Stimulated activated CD4-positive, alpha-beta T cell treated with anti-CD3 and anti-CD28 coated beads, Interleukin-1b, Interleukin-23, amount 100 ng/mL, for 1 hour (primary cell): ENCODE results near the gene STK11IP.

Source experiments
- DNase-seq, 2 donors: peaks; one replicate each; pipeline ENCODE4 v3.0.0-alpha.2; 2020; ENCODE audit warnings: low read depth in 2 of 2

Gene STK11IP

DNA sequence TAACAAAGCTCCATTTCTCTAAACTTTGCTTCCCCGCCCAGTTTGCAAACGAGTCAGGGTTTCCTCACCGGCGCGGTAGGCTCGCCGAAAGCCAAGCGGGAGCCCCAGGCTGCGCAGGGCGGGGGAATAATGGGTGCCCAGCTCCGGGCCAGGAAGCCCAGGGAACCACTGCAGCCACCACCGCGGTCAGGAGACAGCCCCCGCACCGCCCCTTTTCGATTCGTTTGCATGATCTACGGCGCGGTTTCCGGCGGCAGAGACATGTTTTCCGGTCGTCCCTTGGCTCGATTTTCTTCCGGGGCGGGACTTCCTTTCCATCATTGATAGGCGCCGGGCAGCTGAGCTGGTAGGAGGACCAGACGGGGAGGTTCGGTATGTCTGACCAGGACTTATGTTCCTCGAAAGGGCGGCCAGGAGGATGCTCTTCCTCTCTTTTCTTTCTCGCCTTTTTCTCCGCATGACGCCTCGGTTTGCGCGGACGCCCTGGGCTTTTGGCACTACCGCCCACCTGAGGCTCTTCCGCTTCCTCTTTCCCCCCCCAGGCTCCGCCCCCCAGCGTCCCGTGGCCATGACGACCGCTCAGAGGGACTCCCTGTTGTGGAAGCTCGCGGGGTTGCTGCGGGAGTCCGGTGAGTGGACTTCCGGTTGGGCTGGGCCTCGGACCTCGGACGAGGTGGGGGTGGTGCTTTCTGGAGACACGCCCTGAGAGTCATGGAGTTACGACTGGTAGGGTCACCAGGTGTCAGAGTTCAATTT, at the start of gene STK11IP:
Gene STK11IP, plus strand, starts transcription at position 306 of the 756 bp plus-strand sequence. Its CDS starts 263 bp downstream, at position 569.
- DNase-seq, result peak; percentile 66 to 85

DNA sequence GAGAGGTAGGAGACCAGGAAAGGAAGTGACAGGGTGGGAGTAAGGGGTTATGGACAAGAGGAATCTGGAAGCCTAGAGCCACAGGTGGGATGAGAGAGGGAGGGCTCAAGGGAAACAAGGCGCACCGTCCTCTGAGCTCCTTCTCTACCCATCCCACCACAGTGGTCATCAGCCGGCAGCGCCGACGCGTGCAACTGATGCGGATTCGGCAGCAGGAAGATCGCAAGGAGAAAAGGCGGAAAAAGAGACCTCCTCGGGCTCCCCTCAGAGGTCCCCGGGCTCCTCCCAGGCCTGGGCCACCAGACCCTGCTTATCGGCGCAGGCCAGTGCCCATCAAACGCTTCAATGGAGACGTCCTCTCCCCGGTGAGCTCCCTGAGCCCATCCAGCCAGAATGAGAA, 48.7 kb upstream of the STK11IP start:
- DNase-seq, result no peak

DNA sequence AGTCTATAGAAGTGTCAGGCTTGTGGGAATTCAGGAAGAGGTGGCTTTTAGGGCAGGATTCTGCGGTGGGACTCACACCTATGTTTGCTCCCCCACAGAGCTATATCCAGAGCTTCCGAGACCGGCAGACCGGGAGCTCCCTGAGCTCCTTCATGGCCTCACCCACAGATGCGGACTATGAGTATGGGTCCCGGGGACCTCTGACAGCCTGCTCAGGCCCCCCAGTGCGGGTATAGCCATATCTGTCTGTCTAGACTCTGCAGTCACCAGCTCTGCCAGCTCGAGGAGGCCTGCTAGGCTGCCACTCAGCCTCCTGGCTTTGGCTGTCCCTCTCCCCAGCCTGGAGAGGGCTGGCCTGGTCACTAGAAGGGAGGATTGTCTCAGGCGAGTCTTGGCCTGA, 48.0 kb upstream of the STK11IP start:
- no peak for DNase-seq

- DNase-seq, result no peak
Measured at GRCh38 chr2:219551441-219552381, 45.9 kb upstream of the STK11IP start.

DNA sequence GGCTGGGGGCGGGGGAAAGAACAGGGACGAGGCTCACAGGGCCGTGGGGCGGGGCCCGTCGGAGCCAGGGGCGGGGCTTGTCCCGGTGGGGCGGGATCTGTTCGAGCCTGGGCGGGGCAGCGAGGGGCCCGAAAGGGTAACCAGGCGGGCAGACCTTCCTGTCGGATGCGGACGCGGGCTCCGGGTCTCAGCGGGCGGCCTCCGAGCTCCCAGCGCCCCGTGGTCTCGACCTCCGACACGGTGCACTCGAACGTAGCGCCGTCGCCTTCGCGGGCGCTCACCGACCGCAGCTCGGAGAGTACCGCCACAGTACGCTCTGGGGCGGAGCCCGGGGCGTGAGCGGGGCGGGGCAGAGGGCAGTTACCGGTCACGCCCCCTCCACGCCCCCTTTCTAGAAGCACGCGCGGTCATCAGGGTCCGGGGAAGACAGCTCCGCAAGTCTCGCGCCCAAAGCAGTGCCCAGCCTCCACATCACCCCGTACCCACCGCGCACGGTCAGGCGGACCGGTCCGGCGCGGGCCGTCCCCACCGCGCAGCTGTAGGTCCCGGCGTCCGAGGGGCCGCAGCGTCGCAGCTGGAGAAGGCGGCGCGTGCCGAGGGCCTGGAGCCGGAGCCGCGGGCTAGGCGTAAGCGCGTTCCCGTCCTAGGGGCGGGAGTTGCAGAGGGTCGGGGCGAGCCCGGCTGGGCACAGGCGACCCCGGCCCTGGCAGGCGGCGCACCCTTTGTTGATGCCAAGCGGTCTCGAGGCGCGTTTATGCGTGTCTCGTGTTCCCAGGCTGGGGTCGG, 45.1 kb upstream of the STK11IP start:
- DNase-seq, result peak; percentile 48 to 70

DNA sequence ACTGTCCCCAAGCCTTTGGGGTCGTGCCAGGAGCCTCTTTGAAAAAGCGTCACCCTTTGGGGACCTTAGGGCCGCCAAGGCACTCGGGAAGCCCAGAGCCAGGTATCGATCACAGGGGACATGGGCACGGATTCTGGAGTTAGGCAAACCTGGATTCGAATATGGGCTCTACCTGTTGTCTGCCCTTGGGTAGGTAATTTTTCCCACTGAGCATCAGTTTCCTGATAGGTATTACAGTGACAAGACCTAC, 44.6 kb upstream of the STK11IP start:
- no peak for DNase-seq

DNA sequence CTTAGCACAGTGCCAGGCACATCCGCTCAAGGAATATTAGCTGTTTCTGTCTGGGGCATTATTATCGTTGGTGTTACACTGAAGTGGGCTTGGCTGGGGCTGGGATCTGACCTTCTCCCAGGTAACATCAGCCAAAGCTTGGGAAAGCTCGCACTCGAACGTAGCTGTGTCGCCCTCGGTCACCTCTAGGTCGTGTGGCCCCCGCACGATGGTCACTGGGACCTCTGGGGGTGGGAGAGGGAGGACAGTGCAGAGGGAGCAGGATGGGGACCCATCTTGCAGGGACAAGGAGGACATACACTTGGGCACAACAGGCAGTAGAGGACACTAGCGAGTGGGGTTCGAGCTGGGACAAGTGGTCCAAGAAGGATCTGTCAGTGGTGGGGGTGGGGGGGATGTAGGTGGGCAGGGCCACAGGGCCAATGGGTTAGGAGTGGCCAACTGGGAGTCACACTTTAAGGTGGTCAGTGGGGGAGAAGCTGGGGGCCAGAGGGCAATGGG, 44.1 kb upstream of the STK11IP start:
- DNase-seq, result no peak

- no peak for DNase-seq
Measured at GRCh38 chr2:219554350-219554749, 43.3 kb upstream of the STK11IP start.

GRCh38 chr2:219555956-219556355, 41.7 kb upstream of the STK11IP start:
- DNase-seq, result no peak

DNA sequence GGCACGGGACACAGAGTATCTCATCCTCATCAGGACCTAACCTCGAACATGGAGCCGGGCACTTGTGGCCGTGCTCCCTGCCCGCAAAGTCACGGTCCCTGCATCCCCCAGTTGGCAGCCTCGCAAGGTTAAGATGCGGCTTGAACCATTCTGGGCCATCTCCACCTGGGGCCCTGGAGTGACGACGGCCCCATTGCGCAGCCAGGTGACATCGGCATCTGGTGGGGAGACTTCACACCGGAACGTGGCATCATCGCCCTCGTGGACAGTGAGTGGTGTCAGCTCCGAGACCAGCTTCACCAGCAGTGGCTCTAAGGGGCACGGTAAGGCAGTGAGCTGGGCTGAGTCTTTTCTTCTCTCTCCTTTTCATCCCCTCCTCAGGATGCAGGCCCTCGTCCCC, 41.2 kb upstream of the STK11IP start:
- DNase-seq, result no peak

DNA sequence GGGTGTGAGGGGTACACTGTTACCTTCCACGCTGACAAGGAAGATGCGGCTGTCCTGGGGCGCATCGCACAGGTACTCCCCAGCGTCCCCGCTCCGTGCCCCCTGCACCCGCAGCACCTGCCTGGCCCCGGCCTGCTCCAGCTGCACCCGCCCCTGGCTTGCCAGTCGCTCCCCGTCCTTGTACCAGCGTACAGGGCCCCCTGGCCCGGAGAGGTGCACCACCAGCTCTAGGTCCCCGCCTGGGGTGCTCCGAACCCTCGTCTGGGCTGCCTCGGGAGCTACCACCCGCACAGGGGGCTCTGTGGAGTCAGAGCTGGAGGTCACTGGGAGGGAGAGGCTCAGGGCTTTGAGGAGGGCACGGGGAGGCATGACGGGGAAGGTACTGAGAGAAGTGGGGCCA, 40.3 kb upstream of the STK11IP start:
- DNase-seq, result no peak

- DNase-seq, result no peak
Measured at GRCh38 chr2:219557791-219558785, 39.6 kb upstream of the STK11IP start.

DNA sequence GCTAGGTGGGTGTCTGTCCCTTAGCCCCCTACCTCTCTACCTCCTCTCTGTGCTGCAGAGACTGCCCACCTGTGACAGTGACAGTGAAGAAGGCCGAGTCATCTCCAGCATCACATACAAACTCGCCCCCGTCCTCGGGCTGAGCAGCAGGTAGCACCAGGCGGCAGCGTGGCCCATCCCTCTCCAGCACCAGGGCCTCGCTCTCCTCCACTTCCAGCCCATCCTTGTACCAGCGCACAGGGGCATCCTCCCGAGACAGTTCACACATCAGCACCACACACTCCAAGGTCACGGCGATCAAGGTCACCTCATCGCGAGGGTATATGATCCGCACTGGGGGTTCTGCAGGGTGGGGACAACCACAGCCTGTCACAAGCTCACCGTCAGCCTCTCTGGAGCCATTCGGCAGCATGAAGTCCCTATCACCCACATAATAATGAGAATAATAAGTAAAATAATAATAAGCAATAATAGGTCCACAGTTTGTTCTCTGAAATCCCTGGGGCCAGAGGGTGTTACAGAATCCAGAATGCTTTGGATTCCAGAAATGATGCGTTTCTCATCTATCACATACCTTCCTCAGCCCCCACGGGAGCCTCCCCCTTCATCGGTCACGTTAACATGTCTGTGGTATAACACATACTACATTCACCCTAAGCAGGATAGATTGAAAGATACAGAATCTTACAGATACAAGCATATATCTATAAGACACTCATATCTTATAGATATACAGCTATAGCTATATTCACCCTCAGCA, 38.3 kb upstream of the STK11IP start:
- no peak for DNase-seq

DNA sequence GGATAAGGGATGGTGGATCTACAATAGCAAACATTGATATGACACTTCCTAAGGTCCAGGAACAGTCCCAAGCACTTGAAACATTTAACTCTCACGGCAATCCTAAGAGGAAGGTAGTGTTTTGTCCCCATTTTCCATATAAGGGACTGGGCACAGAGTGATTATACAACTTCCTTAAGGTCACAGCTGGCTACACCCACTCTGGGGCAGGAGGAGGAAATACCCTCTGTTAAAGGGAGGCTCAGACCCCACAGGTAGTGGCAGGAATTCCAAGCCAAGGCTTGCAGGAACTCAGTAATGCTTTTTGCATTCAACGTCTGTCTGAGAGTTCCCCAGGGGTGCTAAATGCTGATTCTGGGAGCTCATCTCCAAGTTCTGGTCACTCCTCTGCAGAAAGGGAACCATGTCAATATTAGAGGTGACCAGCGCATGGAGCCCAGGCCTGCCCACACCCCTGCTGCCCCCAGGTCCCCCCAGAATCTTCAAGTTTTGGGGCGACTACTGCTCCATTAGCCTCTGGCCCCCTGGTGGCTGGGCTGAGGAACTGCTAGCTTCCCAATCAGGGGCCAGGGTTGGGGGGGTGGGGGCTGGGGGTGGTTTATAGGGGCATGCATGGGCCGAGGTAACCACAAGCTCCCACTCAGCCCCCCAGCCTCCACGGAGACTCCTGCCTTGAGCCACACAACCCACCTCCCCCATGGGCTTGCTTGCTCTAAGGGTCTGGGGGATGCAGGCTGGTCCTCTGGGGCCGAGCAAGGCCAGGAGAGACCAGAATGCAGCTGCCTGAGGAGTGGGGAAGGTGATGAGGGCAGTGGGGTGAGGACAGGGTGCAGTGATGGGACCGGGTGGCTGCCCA, 37.4 kb upstream of the STK11IP start:
- no peak for DNase-seq

GRCh38 chr2:219560893-219561178, 36.8 kb upstream of the STK11IP start:
- DNase-seq, result no peak

GRCh38 chr2:219561179-219562048, 36.2 kb upstream of the STK11IP start:
- no peak for DNase-seq

DNA sequence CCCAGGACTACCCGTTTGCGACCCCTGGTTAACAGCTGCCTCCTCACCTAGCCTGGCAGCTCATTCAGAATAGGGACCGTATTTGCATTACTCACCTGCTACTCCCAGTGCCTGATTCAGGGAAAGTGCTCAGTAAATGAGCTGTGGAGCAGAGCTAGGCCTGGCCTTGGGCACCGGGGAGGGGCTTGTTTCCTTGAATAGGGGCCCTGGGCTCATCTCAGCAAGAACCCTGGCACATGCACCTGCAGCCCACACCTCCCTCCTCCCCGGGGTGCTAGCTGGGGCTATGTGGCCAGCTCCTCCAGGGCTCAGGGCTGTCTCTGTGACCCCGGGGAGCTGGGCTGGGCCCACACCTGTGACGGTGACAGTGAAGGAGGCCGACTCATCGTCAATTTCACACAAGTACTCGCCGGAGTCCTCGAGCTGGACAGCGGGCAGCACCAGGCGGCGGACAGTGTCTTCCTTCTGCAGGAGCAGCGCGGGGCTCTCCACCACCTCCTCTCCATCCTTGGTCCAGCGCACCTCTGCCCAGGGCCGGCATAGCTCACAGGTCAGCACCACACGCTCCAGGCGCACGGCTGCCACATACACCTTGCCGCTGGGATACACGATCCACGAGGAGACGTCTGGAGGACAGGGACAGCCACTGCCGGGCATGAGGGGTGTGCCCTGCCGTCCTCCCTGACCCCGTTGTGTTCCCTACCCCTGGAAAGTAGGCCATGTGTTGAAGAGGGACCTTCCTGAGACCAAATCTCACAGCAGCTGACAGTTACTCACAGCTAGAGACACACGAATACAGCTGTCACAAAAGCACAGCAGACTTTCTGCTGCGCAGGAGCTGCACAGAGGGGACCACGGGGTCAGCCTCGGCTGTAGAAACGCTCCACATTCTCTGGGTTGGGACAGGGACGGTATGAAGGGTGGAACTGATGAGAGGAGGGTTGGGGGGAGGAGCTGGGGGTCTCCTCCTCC, 35.3 kb upstream of the STK11IP start:
- DNase-seq, result no peak
